IPS DF 4.7 (cell line): ENCODE measurements around the gene IL18R1.

ENCODE experiments used
- DNase-seq: peaks from one replicate; pipeline ENCODE4 v3.0.0-alpha.2; 2013; ENCODE audit warnings: low spot score; ENCODE audit errors: extremely low read depth

IL18R1 gene

GRCh38 chr2:102387763-102388546 lies 32.4 kb downstream of the IL18R1 start:
- DNase-seq: no peak

DNA sequence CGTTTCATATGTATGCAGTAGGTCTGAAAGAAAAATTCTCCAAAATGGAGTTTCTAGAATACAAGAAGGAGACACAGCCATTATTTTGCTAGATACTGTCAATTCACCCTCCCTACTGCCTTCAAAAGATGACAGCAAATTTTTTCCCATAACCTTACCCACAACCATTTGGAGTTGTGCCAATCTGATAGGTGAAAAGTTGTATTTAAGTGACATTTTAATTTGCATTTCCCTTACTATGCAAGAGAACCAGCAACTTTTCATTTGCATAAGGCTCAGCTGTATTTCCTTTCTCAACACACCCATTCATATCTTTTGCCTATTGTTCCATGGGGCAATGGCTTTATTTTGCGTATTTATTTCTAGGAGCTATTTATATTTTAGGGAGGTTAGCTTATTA lies 36.0 kb downstream of the IL18R1 start:
- no peak for DNase-seq

DNA sequence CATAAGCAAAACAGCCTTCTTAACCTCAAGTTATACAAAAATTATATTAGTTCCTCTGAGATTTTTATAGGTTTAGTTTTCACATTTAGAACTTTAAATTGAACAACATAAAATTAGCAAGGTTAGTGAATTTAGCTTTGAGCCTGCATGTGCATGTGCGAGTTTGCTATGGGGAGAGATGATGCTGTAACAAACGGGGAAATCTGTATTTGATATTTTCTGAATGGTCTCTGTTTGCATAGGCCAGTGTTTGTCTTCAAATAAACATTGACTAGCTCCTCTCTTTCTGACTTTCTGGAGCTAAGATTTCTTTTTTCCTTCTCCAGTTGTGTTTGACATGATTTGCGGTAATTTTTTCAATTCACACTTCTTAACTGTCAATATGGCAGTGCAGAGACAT lies 36.5 kb downstream of the IL18R1 start:
- no peak for DNase-seq

DNA sequence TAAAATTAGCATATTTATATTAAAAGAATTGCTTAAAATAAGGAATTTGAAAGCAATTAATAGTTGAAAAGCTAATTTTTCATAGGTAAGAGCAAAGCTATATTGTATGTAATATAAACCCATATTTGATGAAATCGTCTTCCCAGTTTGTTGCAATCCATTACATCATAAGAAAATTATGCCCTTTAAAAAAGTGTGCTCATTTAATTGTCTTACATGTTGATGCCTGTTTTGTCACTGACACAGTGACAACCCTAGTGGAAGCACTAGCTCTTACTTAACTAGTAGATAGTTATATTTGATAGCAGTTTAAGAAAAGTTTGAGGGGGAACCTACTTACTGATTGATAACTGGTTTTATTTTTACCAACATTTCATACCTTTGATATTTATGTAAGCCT lies 37.3 kb downstream of the IL18R1 start:
- DNase-seq: no peak

GRCh38 chr2:102396012-102396411 lies 40.4 kb downstream of the IL18R1 start:
- no peak for DNase-seq

DNA sequence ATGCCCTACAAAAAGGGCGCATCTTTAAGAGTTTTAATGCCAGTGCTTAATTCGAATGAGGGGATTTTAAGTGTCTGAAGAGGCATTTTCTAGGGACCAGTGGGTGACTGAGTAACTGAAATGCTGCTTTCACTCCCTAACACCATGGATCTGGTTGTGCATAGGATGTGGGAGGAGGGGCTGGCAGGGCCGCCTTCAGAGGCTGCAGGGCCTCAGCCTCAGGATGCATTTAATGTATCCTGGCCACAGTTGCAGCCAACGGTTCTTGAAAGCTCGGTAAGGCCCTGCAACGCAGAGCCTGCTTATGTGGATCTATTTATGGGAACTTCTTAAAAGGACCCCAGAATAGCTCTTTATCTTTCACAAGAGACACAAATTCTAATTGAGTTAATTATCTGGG lies 41.6 kb downstream of the IL18R1 start:
- no peak for DNase-seq

GRCh38 chr2:102399499-102400141 lies 44.0 kb downstream of the IL18R1 start:
- no peak for DNase-seq

GRCh38 chr2:102401456-102401855 lies 45.9 kb downstream of the IL18R1 start:
- DNase-seq: no peak

DNA sequence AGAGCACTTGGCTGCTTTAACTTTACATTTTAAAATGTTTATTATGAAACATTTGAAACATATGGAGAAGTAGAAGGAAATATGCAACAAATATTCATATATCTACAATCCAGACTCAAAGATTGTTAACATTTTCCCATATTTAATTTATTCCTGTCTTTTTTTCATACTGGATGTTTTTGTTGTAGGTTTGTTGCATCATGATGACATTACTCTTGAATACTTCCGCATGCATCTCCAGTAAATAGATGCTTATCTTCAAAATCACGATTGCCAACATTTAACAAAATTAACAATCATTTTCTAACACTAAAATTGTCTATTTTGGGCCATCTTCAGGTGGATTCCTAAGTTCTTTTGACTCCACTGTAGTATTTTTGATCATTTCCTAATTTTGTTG lies 46.3 kb downstream of the IL18R1 start:
- no peak for DNase-seq

DNA sequence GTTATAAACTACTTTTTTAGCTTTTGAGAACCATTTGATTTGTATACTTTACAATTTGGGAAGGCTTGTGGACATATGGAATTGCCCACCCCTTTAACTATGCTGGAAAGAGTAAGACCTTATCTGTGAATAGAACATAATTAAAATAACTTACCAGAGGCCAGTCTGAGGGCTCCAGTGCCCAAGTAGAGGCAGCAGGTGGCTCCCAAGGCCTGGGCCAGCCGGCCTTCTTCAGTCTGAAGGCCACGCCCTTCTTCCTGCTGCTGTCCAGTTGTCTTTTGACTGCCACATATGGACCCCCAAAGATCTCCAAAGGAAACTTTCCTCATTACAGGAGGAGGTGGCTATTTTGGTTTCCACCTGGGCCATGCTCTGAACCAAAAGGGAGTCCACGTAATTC lies 55.4 kb downstream of the IL18R1 start:
- no peak for DNase-seq

- no peak for DNase-seq
Measured at GRCh38 chr2:102412199-102412598, 56.6 kb downstream of the IL18R1 start.

GRCh38 chr2:102417946-102418345 lies 62.4 kb downstream of the IL18R1 start:
- no peak for DNase-seq

- no peak for DNase-seq
Measured at GRCh38 chr2:102418421-102418961, 62.9 kb downstream of the IL18R1 start.

DNA sequence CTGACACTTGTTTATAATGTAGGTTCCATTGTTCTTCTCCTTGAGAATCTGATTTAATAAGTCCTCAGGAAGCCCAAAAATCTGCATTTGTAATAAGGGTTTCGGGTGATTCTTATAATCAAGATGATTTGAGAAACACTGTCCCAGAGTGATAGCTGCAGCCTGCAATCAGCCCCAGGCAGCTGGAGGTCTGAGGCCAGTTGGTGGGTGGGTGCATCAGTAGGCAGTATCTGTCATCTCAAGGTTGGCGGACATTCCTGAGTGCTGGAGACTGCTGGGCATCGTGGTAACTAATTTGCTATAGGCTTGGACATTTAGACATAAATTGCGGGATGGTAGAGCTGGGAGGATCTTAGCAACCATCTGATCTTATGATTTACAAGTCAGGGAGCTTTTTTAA lies 64.7 kb downstream of the IL18R1 start:
- no peak for DNase-seq

DNA sequence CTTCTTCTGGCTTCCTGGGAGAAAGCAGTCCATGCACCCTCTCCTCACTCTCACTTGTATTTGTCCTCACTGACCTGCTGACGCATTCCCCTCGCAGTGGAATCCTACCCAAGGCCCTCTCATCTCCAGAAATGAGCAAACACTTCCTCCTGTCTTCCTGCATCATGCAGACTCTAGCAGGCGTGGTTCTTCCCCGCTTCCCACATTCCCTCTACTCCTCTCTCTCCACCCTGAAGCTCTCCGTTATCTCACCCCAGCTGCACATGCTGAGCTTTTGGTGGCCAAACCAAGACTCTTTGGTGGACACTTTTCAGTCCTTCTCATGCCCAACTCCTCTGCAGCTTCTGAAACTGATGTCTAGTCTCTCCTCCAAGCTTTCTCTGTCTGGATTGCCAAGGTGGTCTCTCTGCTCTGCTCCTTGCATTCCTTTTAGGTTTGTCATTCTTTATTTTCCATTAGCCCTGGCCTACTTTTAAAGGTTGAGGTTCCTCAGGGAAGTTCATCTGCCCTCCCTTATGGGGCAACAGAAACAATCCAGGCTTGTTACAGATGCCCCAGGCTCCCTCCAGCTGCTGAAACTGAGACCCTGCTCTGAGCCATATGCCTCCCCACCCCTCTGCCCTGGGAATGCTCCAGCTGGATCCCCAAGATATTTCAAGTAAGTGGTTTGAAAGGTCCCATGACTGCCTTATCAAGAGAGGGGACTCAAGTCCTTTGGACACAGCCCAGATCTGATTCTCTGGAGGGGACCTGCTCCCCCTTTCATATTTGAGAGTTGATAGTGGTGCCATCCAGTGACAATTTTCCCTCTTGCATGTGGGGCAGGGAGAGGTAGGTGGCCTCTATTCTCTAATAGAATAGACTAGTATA lies 66.5 kb downstream of the IL18R1 start:
- DNase-seq: no peak

GRCh38 chr2:102422910-102423309 lies 67.3 kb downstream of the IL18R1 start, which contains the start of gene IL18RAP:
IL18RAP (plus strand) TSS chr2:102423160; CDS start chr2:102423278, 118 bp downstream.
- DNase-seq: no peak

DNA sequence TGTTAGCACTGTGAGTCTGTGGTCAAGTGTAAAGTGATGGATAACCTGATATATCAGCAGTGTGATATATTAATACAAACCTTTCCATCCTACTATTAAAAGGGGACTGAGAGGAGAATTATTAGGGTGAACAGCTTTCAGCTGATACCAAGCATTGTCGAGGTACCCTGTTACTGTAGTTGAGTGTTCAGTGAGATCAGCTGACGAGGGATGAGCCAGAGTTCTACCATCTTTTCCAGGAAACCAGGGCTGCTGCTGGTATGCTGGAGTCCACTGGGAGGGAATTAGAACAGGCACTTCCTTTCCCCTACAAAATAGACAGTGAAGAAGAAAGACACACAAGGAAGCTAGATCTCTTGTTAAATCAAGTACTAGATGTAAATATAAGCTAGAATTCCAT lies 67.8 kb downstream of the IL18R1 start:
- DNase-seq: no peak

GRCh38 chr2:102424754-102425153 lies 69.2 kb downstream of the IL18R1 start:
- no peak for DNase-seq

DNA sequence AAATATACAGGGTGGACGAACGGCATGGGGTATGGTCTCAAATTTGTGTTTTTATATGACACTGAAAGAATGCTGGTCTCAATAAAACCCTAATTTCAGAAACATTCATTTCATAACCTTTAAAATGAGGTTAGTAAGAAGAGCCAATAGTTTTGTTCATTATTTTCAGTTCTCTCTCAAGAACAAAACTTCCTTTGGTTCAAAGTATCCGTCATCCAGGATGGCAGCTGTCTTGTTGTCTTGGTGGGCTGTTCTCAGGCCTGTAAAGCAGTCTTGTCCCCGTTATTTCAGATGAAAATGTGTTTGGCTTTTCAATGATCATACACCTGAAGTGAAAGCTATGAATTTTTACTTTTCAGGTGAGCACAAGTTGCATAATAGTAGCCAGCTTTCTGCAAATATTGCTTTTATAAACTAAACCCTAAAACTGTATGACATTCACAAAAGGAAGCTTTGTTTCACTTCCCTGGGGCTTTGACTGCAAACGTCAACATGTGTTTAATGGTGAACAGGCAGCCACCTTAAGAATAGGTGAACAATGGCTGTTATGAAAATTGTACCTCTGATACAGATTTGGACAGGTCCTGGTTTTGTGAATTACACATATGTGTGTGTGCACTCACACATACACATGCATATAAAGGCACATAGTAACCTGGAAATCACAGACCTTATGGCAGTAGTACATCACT lies 70.0 kb downstream of the IL18R1 start:
- no peak for DNase-seq

DNA sequence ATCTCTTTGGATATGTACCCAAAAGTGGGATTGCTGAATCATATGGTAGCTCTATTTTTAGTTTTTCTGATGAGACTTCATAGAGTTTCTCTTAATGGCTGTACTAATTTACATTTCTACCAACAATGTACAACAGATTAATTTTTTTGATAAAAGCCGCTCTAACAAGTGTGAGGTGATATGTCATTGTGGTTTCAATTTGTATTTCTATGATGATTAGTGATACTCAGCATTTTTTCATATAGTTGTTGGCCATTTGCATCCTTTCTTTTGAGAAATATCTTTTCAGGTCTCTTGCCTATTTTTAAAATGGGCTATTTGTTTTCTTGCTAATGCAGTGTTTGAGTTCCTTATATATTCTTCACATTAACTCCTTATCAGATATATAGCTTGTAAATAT lies 71.7 kb downstream of the IL18R1 start:
- DNase-seq: no peak

DNA sequence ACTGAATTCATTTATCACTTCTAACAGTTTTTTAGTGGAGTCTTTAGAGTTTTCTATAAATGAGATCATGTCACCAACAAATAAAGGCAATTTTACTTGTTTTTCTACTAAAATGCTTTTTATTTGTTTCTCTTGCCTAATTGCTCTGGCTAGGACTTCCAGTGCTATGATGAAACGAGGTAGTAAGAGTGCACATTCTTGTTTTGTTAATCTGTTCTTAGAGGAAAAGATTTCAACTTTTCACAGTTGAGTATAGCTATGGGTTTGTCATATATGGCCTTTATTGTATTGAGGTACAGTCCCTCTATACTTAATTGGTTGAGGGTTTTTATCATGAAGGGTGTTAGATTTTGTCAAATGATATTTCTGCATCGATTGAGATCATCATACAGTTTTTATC lies 73.0 kb downstream of the IL18R1 start:
- no peak for DNase-seq
